CD4-positive, alpha-beta T cell treated with Interleukin-12 subunit alpha and Interleukin-12 subunit beta, for 1 hour (primary cell): ENCODE data around the gene LTB.

ENCODE experiments used
- DNase-seq: peaks from one replicate; pipeline ENCODE4 v3.0.0-alpha.2; 2020

The LTB gene

DNA sequence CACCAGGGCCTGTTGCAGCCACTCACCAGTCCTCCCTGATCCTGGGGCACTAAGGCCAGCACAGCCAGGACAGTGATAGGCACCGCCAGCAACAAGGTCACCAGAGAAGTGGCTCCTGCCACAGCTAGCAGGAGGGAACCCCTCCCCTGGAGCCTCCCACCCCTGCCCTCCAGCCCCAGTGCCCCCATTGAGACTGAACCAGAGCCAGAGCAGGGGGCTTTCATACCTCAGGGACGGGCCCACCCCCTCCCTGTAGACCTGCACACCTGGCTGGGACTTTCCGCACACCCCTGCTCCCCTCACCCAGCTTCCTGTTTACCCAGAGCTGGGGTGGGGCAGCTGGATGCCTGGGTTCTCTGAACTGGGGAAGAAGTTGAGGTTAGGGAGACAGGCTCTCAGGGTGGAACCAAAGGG lies at the start of gene LTB:
LTB (minus strand) TSS at position 195 of the 414 bp plus-strand sequence; CDS start at position 188, 7 bp downstream.
- DNase-seq: peak; percentile 84

- DNase-seq: no peak
Measured at GRCh38 chr6:31631681-31632278, 49.6 kb upstream of the LTB start.

DNA sequence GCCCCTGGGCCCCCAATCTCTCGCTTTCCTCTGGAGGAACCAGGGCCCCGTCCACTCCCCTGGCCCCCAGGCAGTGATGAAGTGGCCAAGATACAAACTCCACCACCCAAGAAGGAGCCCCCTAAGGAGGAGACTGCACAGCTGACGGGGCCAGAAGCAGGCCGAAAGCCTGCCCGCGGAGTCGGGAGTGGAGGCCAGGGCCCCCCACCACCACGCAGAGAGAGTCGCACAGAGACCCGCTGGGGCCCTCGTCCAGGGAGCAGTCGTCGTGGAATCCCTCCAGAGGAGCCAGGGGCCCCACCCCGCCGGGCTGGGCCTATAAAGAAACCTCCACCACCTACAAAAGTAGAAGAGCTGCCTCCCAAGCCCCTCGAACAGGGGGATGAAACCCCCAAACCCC lies 49.0 kb upstream of the LTB start:
- no peak for DNase-seq

GRCh38 chr6:31630177-31630934 lies 48.1 kb upstream of the LTB start:
- DNase-seq: no peak

- DNase-seq: no peak
Measured at GRCh38 chr6:31629014-31629413, 46.8 kb upstream of the LTB start.

DNA sequence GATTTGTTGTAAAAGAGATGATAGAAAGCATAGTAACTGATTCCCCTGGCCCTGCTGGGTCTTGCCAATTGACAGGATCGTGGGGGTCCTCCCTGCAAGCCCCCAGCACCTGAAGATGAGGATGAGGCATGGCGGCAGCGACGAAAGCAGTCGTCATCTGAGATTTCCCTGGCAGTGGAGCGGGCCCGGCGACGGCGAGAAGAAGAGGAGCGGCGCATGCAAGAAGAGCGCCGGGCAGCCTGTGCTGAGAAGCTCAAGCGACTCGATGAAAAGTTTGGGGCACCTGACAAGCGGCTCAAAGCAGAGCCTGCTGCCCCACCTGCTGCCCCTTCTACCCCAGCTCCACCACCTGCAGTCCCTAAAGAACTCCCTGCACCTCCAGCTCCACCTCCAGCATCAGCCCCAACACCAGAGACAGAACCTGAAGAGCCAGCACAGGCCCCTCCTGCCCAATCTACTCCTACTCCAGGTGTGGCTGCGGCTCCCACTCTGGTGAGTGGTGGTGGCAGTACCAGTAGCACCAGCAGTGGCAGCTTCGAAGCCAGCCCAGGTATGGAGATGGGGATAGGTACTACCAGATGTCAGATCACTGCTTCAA lies 45.6 kb upstream of the LTB start:
- no peak for DNase-seq

DNA sequence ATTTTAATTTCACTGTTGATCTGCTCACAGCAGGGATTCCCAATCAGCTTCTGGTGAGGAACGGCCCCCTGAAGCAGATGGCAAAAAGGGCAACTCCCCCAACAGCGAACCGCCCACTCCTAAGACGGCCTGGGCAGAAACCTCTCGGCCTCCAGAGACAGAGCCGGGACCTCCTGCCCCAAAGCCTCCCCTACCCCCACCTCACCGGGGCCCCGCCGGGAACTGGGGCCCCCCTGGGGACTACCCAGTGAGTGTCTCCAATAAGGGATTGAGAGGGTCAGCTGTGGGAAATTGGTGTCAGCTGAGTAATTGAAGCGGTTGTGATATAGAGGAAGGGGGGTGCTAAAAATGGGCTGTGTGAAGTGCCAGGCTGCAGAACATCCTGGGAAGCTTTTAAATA lies 44.7 kb upstream of the LTB start:
- DNase-seq: no peak

DNA sequence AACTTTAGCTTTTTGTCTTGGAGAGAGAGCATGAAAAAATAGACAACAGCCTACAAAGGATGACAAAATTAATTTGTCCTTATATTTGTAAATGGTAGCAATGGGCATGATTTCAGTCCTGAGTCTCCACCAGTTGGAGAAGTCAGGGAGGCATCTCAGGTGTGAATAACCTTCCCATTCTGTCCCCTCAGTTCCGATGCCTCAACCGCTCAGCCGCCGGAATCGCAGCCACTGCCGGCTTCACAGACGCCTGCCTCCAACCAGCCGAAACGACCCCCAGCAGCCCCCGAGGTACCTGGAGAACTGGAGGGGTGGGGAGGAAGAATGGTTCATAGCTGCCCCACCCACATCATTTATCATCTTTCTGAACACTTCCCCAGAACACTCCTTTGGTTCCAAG lies 41.8 kb upstream of the LTB start:
- DNase-seq: no peak

DNA sequence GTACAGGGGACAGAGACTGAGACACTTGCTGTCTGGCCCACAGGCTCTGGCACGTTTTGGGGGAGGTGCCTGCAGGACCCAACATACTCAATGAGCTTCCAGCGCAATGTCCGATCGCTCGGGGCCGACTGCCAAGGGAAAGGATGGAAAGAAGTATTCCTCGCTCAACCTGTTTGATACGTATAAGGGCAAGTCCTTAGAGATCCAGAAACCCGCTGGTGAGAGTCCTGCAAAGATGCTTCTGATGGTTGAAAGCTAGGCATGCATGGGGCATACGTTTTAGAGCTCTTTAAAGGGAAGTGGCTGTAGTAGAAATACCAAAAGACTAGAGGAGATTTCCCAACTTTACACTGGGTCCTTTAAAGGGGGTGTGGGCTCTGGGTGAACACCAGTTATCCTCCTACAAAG lies 40.5 kb upstream of the LTB start:
- DNase-seq: no peak

GRCh38 chr6:31621991-31622390 lies 39.8 kb upstream of the LTB start:
- no peak for DNase-seq

DNA sequence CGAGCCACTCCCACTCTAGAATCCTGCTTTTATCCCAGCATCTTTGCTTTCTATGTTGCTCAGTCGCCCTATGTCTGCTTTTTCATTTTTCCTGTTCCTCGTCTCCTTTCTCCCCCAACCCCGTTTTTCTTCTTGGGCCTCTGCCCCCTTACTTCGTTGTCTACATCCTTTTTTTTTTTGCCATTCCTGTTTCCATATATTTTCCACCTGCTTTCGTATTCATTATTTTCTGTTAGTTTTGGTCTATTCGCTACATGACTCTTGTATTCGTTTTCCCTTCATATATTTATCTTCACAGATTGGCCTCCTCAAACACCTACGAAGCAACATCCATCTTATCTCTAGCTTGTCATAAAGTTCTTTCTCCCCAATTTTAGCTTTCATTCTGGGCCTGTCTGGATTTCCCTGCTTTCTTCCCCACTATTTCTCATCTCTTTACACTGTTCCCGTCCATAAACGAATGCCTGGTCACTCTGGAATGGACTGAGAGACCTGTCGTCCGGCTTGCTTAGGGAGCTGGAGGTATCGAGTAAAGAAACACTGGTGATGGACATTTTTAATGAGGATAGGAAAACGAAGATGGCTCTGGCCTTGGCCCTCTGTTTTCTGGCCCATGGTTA lies 39.2 kb upstream of the LTB start:
- DNase-seq: no peak

DNA sequence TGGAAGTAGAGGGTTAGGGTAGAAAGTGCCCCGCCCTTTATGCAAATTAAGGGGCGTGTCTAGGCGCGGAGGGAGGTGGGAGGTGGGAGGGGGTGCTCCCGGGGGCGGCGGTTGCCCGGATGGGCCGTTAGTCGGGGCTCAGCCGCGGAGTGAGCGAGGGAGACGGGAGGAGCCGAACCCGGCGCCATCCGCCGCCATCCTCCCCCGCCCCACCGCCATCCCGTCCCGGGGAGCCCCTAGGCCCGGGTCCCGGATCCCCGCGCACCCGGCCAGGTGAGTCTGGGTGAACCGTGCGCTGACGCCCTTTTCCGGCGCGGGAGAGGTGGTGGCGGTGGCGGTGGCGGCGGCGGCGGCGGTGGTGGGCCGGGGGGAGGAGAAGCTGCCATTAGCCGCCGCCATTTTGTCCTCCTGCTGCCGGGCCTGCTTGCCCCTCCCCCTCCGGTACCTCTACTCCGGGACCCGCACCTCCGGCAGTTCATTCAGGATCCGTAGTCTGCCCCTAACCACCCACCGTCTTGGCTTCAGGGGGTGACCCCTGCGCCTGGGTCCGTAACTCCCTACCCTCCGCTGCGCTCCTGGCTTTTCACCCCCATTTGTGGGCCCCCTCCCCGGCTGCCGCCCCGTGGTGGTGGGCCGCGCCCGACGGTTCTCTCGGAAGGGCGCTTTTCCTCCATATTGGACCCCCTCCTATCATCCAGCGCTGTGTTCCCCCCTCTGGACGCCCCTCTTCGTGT lies 38.5 kb upstream of the LTB start, which contains the start of gene PRRC2A:
PRRC2A (plus strand) TSS at position 130 of the 734 bp plus-strand sequence. CDS start 2,075 bp downstream, outside the sequence.
- no peak for DNase-seq

DNA sequence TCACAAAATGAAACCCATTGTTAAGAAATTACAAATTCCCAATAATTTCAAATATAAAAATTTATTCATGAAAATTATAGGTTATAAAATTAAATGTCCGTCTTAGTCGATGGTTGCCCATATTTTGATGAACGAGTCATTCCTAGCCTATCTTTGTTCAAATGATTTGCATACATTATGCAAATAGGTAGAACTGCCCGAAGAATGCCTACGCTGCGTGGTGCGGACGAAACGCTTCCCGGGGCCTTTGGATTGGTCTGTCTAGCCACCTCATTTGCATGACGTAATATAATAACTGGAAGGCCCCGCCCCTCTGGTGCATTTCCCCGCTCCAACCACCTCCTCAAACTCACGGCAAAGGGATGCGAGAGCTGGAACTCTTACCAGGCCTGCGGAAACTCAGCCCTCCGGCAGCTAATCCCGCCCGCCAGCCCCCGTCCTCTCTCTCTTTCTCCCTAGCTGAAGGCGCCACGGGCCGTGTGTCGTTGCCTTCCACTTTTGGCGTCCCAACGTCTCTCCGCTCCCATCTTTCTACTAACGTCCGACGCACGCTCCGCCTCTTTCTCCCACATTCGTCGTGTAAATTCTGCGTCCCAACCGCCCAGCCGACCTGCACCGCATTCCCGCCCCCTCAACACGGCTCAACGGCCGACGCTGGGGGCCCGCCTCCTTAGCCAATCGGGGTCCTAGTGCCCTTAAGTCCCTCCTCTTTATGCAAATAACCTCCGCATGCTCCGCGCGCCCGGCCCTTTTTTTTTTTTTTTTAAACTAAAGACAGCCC lies 37.8 kb upstream of the LTB start:
- DNase-seq: peak; percentile 98

- no peak for DNase-seq
Measured at GRCh38 chr6:31617010-31617409, 34.8 kb upstream of the LTB start.

- DNase-seq: peak; percentile 25
Measured at GRCh38 chr6:31615748-31616147, 33.5 kb upstream of the LTB start.

DNA sequence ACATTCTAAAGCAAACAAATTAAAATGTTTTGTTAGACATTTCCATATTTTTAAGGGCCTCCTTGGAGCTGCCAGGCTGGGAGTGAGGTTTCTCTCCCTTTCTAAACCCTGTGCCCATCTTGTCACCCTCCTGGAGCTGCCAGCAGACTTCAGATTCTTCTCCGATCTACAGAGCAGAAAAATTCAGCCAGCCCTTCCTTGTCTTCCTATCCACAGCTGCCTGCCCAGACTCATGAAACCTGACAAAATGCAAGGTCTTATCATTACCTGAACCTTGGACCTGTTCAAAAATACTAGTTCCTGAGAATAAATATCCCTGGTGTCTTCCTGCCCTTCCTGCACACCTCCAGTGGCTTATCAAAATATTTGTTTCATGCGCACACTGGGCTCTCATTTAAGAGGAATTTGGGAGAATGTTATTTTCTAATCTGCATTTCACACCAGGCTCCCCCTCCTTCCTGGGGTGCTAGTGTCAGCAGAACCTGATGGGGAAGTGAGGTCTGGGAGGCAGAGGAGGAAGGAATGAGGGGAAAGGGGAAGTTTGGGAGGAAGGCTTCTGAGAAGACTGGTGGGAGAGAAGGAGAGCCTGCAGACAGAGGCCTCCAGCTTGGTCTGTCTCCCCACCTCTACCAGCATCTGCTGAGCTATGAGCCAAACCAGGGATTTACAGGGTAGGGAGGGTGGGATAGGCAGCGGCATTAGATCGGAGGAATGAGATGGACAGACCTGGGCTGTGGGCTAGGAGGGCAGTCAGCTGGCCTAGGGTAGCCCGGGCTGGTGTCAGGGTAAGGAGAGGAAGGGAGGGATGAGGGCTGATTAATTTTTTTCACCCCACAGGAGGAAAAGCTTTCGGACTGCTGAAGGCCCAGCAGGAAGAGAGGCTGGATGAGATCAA lies 32.7 kb upstream of the LTB start, which contains the start of gene AIF1:
AIF1 (plus strand) TSS at position 551 of the 895 bp plus-strand sequence; CDS start at position 647, 96 bp downstream.
- DNase-seq: no peak

- DNase-seq: no peak
Measured at GRCh38 chr6:31614075-31614619, 31.9 kb upstream of the LTB start.

DNA sequence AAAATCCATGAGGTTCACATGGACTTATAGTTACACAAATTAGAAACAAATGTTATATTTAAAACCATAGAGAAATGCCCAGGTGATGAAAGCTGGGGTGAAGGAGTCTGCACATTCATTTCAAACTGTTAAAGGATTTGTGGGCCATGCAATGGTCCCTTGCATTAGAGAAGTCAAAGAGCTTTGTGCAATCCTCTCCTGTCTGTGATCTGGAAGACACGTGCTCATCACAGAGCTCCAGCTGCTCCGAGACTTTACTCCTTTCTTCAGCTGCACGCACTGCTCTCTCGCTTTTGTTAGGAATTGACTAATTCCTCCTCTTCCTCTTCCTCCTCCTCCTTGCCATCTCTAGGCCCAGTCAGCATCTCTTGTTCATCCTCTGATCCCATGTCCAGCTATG lies 28.7 kb upstream of the LTB start:
- no peak for DNase-seq

DNA sequence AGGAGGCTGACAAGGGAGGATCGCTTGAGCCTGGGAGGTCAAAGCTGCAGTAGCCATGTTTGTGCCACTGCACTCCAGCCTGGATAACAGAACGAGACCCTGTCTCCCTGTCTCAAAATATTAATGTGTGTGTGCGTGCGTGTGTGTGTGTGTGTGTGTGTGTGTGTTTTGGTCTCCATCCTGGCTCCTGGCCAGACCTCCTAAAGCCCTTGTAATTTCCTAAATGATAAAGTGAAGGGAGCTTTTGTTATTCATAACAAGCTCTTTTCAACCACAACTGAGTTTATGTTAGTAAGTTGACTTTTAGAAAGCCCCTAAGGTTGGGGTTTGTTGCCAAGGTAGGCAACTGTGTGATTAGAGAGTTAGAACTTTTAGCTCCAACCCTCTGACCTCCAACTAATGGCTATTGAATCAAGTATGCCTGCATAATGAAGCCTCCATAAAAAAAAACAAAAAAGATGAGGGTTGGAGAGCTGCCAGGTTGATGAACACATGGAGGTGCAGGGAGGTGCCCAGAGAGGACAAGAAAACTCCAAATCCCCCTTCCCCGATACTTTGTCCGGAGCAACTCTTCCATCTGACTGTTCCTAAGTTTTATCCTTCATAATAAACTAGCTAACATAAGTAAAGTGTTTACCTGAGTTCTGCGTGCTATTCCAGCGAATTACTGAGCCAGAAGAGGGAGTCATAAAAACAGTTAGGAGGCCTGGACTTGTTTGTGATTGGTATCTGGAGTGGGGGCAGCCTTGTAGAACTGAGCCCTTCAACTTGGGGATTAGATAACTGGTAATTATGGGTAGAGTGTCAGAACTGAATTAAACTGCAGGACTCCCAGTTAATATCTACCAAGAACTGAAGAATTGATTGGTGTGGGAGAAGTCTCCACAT lies 27.5 kb upstream of the LTB start:
- no peak for DNase-seq

DNA sequence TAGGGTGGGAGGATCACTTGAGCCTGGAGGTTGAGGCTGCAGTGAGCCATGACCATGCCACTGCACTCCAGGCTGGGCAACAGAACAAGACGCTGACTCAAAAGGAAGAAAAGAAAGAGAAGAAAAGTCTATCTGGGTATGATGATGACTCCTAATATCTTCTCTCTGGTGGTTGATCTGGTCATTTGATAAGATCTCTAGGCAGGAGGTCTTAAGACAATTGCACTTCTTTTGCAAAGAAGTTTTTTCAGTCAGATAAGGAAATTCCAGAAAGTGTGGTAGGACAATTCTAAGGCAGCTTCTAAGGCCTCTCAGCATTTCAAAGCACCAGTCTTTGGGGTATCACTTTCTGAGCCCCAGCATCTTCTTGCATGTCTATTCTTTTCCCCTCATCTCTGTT lies 25.1 kb upstream of the LTB start:
- no peak for DNase-seq
